Nephron (organoid): ENCODE results near the gene RSBN1.

Experiments used
- H3K27ac Mint-ChIP-seq, 3 experiments: 2 replicates each; pipeline ENCODE4 v1.8.0; 2020; ENCODE audit warnings: mixed read lengths in 3 of 3, mild to moderate bottlenecking in 2 of 3, moderate library complexity in 1 of 3
- H3K27me3 Mint-ChIP-seq: 2 replicates; pipeline ENCODE4 v1.8.0; 2021; ENCODE audit warnings: low read depth, mild to moderate bottlenecking, moderate library complexity, mixed read lengths
- H3K36me3 Mint-ChIP-seq: 2 replicates; pipeline ENCODE4 v1.8.0; 2020; ENCODE audit warnings: low read depth, mixed read lengths
- H3K4me1 Mint-ChIP-seq: 2 replicates; pipeline ENCODE4 v1.8.0; 2020; ENCODE audit warnings: mixed read lengths
- H3K4me3 Mint-ChIP-seq, 3 experiments: 2 replicates each; pipeline ENCODE4 v1.8.0; 2020; ENCODE audit warnings: mild to moderate bottlenecking in 3 of 3, mixed read lengths in 3 of 3, moderate library complexity in 2 of 3
- H3K9me3 Mint-ChIP-seq: 2 replicates; pipeline ENCODE4 v1.8.0; 2020; ENCODE audit warnings: mixed read lengths
- CTCF ChIP-seq, 3 experiments: fragments of 200-600 bp; sonication (generic); IDR thresholded peaks; one replicate each; pipeline ENCODE4 v1.5.0; 2021; ENCODE audit warnings: antibody characterized with exemption in 3 of 3; ENCODE audit not compliant: unreplicated experiment in 3 of 3

RSBN1 gene

DNA sequence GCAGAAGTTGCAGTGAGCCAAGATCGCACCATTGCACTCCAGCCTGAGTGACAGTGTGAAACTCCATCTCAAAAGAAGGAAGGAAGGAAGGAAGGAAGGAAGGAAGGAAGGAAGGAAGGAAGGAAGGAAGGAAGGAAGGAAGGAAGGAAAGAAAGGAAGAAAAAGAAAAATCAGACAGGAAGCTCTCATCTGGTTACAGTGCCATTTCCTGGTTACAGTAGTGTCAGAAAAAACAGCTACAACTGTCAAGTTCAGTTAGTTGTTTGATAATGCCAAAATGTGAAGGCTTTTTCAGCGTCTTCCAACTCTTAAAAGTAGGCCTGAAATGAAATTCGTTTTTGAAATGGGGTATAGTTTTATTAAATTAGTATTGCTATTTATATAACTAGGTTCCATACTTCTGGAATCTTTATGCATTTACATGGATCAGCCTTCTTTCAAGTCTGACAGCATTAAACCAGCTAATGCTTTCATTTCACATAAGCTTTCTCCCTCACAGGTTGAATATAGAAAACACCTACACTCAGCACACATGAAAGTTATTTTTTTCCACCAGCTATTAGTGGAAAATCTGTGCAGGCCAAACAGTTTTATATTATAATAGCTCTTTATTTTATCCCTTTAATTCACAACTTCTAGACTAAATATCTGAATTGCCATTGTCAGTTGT, 38.0 kb upstream of the RSBN1 start:
- no peaks in the 10 kb centered on the region for H3K27me3 Mint-ChIP-seq

GRCh38 chr1:113849072-113849471, 36.8 kb upstream of the RSBN1 start:
- H3K27ac Mint-ChIP-seq = no peak overlapping the region
- H3K36me3 Mint-ChIP-seq = no peaks in the 10 kb centered on the region
- TF ChIP-seq CTCF (IDR thresholded peaks at IDR 0.05; ENCODE audit: unreplicated experiment in 3 of 3) = no peak
- no peak overlapping the region for H3K4me3 Mint-ChIP-seq
- peaks cover 11% of the 10 kb centered on the region for H3K9me3 Mint-ChIP-seq
- no peaks in the 10 kb centered on the region for H3K27me3 Mint-ChIP-seq
- H3K4me1 Mint-ChIP-seq = no peaks in the 10 kb centered on the region

More for the DNA sequence above, 38.0 kb upstream of the RSBN1 start:
- Mint-ChIP-seq H3K9me3 (peaks cover 11% of the 10 kb centered on the region), H3K4me1 (no peaks in the 10 kb centered on the region), H3K36me3 (no peaks in the 10 kb centered on the region), H3K4me3 (no peak overlapping the region), H3K27ac (no peak overlapping the region)
- TF ChIP-seq CTCF (IDR thresholded peaks at IDR 0.05; ENCODE audit: unreplicated experiment in 3 of 3) = no peak

- Mint-ChIP-seq H3K27me3 (no peaks in the 10 kb centered on the region), H3K9me3 (peaks cover 11% of the 10 kb centered on the region), H3K4me3 (no peak overlapping the region), H3K4me1 (no peaks in the 10 kb centered on the region), H3K36me3 (no peaks in the 10 kb centered on the region), H3K27ac (no peak overlapping the region)
- no peak for TF ChIP-seq CTCF (IDR thresholded peaks at IDR 0.05; ENCODE audit: unreplicated experiment in 3 of 3)
Observed at GRCh38 chr1:113846391-113847035, 34.2 kb upstream of the RSBN1 start.

DNA sequence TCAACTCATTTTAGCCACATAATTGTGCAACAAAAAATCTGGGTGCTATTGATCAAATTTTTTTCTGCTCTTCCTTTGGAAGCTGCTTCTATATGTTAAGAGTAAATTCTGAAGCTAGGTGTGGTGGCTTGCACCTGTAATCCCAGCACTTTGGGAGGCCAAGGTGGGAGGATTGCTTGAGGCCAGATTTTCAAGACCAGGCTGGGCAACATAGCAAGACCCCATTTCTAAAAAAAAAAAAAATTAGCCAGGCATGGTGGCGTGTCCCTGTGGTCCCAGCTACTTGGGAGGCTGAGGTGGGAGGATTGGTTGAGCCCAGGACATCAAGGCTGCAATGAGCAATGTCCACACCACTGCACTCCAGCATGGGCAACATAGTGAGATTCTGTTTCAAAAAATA, 24.3 kb upstream of the RSBN1 start:
- Mint-ChIP-seq H3K36me3 (no peaks in the 10 kb centered on the region), H3K4me1 (no peaks in the 10 kb centered on the region), H3K9me3 (peaks cover 3% of the 10 kb centered on the region), H3K27ac (no peak overlapping the region), H3K27me3 (peaks cover 5% of the 10 kb centered on the region), H3K4me3 (no peak overlapping the region)
- no peak for TF ChIP-seq CTCF (IDR thresholded peaks at IDR 0.05; ENCODE audit: unreplicated experiment in 3 of 3)

GRCh38 chr1:113835686-113836290, 23.5 kb upstream of the RSBN1 start:
- H3K36me3 Mint-ChIP-seq = no peaks in the 10 kb centered on the region
- TF ChIP-seq CTCF (IDR thresholded peaks at IDR 0.05; ENCODE audit: unreplicated experiment in 3 of 3) = peak; percentile 37 to 72 (median 49)
- peaks cover 10% of the 10 kb centered on the region for H3K27me3 Mint-ChIP-seq
- no peak overlapping the region for H3K27ac Mint-ChIP-seq
- peaks cover 3% of the 10 kb centered on the region for H3K9me3 Mint-ChIP-seq
- no peak overlapping the region for H3K4me3 Mint-ChIP-seq
- no peaks in the 10 kb centered on the region for H3K4me1 Mint-ChIP-seq
